Anterior cingulate cortex (tissue), 58 donors: ENCODE results near the gene FIGN.

ENCODE experiments used
- DNase-seq, 58 donors: peaks; one replicate each; lab custom pipeline; 2025; lab: John Stamatoyannopoulos, UW

FIGN gene

DNA sequence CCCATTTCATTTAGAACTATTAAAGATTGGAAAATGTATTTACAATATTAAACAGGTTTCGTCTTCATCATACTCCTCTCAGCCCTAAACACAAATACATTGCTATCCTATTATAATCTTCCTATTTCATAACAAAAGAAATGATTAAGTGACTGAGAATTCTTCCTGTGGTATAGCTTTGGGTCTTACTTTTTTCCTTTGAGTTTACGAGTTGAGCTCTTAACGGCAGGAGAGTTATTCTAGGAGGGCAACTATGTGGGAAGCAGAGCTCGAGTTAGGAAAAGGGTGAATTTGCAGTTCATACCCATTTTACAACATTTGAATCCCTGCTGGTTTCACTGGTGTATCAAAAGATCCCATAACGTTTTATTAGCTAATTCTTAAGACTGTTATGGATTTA is 105.0 kb downstream of the FIGN start:
- DNase-seq = no peak

DNA sequence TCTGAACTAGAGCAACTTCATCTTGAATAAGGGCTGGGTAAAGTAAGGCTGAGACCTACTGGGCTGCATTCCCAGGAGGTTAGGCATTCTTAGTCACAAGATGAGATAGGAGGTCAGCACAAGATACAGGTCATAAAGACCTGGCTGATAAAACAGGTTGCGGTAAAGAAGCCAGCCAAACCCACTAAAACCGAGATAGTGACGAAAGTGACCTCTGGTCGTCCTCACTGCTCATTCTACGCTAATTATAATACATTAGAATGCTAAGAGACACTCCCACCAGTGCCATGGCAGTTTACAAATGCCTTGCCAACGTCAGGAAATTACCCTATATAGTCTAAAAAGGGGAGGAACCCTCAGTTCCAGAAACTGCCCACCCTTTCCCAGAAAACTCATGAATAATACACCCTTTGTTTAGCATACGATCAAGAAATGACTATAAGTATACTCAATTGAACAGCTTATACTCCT is 109.1 kb downstream of the FIGN start:
- peak in 1 of 58 donors; percentile 12 for DNase-seq

DNA sequence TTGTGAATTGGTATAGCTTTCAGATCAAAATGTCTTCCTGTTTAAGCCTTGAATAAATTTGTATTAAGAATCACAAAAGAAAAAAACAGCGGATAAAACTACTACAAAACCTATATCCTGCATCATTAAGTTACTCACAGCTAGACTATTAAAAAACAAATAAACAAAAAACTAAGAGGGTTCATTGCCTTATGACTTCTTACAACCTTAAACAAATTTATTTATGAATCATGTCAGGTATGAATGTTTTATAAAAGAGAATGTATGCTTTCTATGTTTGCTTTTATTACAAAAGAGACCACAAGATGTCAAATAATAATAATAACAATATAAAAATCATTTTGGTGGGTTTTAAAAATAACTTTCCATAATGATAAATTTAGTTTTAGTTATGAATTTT is 109.6 kb downstream of the FIGN start:
- no peak for DNase-seq

DNA sequence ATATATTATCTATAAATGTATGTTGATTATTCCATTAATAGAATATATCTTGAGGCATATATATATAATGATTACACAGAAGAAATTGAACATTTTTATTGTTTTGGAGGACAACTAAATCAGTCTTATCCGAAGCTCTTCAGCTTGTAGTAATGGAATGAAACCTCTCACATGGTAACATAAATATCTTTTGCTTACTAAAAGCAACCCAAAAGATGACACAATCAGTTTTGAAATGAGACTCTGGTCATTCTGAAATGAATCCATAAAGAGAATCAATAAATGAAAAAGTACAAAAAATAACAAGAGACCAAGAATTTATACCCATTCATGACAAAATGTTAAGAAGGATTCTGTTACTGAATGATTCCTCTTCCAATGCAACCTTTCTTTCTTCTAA is 110.2 kb downstream of the FIGN start:
- DNase-seq = no peak

DNA sequence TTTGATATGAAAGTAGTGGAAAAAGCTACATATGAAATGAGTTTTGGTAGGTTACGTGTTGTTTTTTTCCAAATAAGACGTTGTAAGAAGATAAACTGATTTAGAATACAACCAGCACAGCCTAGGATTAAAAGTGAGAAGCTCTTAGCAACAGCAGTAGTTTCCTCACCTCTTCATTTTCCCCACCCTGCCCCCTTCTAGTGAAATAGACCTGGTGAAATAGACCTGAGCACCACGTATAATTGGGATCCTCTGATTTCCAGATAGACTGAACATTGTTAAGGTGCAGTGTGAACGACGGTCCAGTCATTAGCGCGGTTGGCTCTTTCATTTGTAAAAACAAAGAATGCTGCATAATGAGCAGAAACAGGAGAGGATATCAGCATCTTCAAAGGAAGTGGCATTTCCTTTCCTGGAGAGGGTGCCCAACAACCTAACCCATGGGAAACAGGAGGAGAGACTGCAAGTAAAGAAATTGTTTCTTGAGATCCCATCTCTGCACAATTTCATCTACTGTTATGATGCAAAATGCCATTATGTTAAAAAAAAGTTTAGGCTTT is 114.3 kb downstream of the FIGN start:
- DNase-seq = no peak

DNA sequence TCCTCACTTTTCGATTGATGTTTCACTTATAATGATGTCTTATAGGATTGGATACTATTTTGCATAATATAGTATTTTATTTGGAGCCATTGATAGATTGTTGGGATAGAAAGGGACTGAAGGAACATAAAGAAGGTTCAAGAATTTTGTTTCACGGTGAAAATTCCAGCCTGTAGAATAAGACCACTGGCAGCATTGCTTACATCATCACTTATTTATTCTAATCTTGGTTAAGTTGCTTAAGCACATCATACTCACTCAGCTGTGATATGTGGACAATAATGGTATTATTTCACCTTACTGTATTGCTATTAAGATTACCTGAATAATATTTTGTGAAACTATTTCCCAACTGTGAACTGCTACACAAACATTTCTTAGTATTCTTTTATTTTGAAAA is 118.3 kb downstream of the FIGN start:
- no peak for DNase-seq

DNA sequence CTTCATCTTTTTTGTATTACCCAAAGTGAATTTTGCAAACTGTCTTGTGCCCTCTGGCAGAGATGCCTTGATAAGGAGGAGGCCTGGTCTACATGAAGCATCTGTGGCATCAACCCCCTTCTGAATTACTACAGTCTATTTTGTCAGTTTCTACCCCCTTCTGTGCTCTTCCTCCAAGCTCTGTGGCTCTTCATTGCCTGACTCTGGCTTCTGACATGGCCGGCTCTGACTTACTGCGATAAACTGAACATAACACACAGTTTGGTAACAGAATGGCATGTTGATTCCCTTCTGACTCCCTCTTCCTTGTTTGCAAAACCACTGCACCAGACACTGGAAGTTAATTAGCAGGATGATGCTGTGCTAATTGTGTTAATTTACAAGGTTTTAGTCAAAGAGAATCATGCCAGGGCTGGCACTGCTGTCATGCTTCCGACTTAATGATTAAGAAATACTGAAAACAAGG is 122.5 kb downstream of the FIGN start:
- DNase-seq = peak in 3 of 58 donors; percentile 5 to 51 (median 10)

DNA sequence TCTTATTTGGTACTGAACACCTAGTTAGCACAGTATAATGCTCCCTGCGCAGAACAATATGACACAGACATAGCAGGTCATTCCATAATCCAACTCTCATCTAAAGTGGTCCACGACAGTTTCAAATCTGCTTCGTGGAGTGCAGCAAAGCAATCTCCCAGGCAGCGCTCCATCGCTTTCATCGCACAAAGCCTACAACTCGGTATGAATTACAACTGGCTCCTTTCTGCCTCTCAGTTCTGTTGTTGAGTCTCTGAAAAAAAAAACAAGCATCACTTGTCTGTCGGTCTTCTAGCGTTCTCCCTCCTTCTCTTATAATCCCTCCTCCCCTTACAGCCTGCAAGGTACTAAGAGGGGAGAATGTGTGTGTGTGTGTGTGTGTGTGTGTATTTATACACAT is 123.5 kb downstream of the FIGN start:
- peak in 8 of 58 donors; percentile 5 to 39 (median 12) for DNase-seq

DNA sequence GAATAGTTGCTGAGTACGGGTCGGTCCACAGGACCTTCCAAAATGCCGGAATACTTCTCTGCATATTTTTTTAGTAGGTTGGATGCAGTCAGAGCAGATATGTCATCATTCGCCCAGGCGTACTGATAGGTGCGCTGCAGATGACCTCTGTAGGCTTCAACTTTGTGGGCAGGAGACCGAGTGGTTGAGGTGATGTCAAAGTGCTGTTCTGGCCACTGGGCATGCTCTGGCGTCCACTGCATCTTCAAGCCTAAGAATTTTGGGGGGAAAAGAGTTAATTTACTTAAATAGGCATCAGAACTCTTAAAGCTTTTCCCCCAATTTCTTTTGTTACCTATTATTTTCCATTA is 124.3 kb downstream of the FIGN start:
- DNase-seq = no peak

DNA sequence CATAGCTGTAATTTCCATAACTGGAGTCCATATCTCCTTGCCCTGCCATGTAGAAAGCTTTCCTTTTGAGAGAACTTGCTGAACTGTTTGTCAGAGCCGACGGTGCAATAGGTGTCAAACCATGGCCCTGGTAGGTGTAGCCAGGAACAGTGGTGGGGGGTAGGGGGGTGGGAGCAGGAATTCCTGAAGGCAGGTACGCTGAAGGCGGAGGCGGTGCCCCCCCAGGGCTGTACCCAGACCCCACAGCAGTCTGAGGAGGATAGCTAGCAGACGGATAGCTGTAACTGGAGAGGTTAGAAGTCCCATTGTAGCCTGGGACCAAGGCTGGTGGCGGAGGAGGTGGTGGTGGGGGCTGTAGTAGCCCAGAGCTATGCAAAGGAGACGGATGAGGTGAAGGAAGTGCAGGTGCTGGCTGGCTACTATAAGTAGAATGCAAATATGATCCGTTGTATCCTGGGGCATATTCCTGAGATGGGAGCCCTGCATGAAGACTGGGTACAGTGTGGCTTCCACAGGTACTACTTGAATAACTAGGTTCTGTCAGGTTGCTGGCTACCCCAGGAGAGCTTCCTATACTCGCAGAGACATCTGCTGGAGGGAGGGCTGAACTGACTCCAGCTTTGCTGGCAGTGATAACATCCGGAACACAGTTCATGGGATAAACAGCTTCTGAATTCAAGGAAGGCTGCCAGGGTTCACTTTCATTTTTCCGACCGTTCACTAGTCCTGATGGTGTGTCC is 124.8 kb downstream of the FIGN start:
- DNase-seq = peak in 31 of 58 donors; percentile 4 to 54 (median 27)

DNA sequence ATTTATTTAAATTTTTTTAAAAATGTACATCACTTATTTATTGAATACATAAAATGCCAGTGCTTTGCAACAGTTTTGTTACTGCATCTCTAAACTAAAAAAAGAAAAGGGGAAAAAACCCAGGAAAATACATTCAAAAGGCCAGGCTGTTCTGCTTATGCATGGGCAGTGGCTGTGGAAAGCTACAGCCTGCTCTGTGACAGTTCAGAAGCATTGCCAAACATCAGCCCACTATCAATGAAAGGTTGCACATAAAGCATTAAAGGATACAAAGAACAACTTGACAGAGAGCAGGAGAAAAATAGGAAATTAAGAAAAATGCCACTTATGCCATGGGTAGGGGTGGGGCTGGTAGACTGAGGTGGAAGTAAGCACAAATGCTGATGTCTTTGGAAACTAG is 128.2 kb downstream of the FIGN start:
- no peak for DNase-seq

DNA sequence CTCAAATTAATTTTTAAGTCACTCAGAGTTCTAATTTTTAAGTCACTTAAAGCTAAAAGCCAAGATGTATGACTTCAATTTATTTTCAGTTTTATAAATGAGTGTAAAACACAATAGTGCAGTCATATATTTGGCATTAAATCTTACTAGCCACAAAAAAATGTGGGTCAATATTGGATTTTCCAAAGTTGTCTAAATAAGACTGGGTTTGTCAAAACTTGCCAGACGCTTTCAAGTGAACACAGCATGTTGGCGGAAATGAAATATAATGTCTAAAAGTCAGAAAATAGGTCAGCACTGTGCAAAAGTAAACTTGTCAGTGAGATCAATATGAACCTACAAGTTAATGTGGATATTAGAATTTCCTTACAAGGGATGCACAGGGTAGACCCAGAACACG is 128.9 kb downstream of the FIGN start:
- DNase-seq = no peak

DNA sequence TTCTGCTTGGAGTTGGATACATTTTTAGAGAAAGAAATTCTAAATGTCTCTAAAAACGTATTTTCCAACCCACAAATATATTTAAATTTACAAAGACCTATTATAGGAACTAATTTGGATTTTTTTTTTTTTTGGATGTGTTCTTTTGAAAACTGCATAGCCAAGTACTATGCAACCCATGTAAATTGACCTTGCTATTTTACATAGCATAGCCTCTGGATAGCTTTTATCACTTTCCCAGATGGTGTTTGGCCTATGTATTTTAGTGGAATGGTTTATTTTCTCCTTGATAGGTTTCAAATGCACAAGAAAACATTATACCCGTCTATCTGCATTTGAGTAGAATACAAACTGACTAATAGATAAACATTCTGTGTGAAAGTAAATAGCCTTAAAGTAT is 130.0 kb downstream of the FIGN start:
- DNase-seq = no peak

DNA sequence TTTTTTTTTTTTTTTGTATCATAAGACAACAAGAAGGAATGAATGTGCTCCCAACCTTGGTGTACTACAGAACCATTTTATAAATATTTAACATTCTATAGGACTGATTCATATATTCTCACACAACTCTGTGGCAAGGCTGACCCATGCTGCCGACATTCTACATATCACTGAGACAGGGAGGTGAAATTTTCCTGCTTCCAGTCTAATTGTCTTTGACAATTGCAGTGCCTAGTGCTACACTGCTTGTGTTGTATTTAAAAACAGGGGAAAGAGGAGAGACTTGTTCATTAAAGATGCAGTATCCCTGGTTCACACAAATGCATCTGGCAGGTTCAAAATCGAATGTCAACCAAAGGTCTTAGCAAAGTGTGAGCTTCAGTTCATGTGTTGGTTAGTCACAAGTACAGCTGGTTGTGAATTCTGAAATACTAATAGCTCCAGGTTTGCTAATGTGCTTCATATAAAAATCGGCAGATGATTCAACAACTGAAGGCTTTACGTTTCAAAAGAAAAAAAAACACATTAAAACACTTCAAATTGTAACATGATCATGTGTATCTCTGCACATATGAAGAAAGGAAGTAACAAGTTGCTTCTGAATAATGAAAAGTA is 130.8 kb downstream of the FIGN start:
- no peak for DNase-seq

DNA sequence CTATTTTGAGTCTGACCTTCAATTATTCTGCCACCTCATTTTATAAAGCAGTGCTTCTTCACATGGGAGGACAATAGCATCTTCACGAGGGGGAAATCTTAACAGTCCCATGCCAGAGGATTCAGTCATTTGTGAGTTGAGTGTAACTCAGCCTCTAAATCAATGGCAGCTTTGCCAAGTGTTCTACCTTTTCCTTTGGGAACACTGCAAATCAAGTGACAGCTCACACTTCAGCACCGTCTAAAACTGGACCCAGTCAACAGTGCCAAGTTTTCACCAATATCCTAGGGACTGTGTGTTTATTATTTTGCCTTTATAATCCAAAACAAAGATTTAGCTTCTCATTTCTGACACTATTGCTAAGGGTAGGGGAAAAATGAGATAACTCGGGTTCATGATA is 133.6 kb downstream of the FIGN start:
- no peak for DNase-seq

DNA sequence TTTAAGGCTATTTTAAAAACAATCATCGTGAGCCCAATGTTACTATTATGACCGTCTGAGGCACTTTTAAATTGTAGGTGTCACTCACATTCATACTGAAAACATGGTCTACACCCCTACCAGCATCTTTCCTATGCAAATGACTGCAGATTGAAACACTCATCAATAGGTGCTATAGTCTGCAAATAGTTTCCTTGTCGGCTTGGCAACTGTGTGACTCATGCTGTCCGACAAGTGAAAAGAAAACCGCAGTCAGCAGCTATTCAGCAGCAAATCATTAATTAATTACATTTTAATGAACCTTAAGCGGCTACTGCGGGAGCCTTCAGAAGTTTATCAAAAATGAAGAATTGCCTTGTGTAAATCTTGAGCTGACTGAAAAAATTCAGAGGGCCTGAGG is 134.4 kb downstream of the FIGN start:
- peak in 1 of 58 donors; percentile 2 for DNase-seq

DNA sequence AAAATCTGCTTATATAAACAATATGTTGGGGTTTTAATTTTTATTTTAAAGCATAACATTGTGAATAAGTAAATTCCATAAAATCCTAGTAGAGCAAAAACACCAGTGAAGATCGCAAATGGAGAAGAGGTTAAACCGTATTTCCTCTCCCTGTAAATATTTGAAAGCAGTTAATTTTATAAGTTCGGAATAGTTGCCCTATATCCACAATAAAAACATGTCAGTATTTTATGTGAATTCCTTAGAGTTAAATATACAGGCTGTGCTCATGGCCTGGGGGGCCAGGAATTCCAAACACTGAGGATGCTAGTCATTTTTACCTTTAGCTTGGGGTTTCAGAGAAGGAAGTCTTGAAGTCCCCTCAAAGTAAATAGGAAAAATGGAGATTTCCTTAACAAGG is 135.0 kb downstream of the FIGN start:
- no peak for DNase-seq

DNA sequence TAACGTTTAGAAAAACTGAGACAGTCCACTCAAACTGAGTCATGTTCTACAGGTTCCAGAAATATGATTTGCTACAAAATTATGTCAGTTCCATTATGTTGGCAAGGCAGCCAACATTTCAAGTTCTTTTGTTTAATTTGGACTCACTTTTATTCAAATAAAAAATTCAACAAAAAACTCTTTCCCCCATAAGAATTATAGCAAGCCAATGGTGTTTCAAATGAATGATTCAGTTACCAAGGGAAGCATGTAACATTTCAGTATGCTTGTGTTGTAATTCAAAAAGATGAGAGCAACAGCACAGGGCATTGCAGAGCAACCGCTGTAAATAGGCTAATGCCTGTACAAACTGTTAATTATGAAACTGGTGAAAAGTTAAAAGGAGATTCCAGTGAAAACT is 140.8 kb downstream of the FIGN start:
- no peak for DNase-seq

DNA sequence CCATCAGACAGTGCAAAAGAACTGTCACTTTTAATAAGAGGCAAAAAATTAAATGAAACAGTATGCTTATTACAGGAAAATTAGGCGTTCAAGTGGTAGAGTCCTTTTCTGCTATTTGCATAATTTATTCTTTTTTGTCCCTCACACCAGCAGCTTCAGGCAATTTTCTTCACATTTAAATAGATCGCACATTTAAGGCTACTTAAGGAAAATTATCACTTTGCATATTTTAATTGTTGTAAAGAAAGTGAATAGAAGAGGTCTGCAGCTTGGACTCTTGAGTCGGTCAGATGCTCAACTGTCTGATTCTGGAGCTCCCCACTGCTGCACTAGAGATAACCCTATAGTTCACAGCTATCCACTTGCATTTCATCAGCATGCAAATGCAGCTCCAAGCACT is 141.3 kb downstream of the FIGN start:
- no peak for DNase-seq

DNA sequence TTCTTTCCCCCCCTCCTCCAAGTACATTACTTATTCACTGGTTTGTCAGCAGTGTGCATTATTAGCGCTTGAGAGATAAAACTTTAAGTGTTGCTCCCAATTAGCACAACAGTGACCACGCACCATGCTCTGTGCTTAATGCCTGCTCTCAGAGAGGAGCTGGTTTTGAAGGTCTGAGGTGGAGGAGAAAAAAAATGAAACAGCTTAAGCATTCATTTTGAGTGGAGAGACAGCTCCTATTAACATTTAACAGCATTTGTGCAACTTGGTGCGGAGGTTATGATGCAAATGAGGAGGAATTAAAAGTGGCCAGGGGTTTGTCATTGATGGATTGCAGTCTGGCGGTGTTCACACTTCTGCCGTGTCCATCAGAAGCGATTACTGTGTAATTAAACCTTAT is 141.8 kb downstream of the FIGN start:
- DNase-seq = no peak

DNA sequence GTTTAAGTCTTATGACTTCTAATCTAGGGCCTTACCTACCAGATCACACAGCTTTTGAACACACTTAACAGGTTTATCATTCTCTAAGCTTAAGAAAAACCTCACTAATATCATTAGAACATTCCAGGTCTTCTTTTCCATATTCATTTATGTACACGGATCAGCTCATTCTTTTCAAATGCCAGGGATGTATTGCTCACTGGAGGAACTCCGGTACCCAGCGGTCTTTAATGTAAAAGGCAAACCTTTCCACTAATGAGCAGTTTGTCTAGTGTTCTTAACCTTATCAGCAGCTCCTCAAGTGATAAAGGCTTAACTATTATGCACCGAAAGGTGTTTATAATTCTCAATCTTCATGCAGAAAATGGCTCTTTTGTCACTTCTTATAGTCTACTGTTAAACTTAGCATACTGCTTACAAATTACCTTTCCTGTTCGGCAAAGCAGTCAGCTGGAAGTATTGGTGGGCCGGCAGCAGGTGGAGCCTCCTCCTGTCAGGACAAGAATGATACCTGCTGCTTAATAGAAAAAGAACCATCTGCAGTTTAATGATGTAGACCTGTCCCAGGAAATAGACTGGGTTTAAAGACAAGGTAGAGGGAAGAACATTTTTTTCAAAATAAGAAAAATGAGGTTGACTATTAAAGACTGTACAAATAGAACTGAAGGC is 142.7 kb downstream of the FIGN start:
- no peak for DNase-seq
